OCI-LY1 (cell line): Measurements from ENCODE around the gene GRK2.

Source experiments
- H2AFZ ChIP-seq: fragments of 200-600 bp; sonication (generic), shearing (Covaris generic); 2 replicates; pipeline ENCODE4 v1.6.0; 2014; ENCODE audit warnings: antibody characterized with exemption, mild to moderate bottlenecking, low read length
- H3F3A ChIP-seq: fragments of 200-600 bp; sonication (generic), shearing (Covaris generic); 2 replicates; pipeline ENCODE4 v1.6.0; 2014; ENCODE audit warnings: mild to moderate bottlenecking, antibody characterized with exemption, low read length, moderate library complexity; ENCODE audit not compliant: insufficient read depth
- H3K27ac ChIP-seq: fragments of 200-600 bp; sonication (generic); 2 replicates; pipeline ENCODE4 v1.5.1; 2014; ENCODE audit warnings: low read length, mixed run types, mild to moderate bottlenecking, low read depth; ENCODE audit not compliant: poor library complexity, severe bottlenecking
- H3K27me3 ChIP-seq: fragments of 200-600 bp; sonication (generic); 2 replicates; pipeline ENCODE4 v1.6.0; 2014; ENCODE audit warnings: antibody characterized with exemption, mild to moderate bottlenecking, low read length, moderate library complexity; ENCODE audit not compliant: insufficient read depth
- H3K36me3 ChIP-seq: fragments of 200-600 bp; sonication (generic); 2 replicates; pipeline ENCODE4 v1.6.1; 2014; ENCODE audit warnings: mild to moderate bottlenecking, antibody characterized with exemption, low read length, moderate library complexity, mixed read lengths; ENCODE audit not compliant: insufficient read depth
- H3K4me1 ChIP-seq: fragments of 200-600 bp; sonication (generic); 2 replicates; pipeline ENCODE4 v1.5.1; 2014; ENCODE audit warnings: mild to moderate bottlenecking, low read length, moderate library complexity; ENCODE audit not compliant: insufficient read depth, severe bottlenecking
- H3K4me2 ChIP-seq: fragments of 200-600 bp; sonication (generic), shearing (Covaris generic); 2 replicates; pipeline ENCODE4 v1.6.1; 2014; ENCODE audit warnings: low read length
- H3K4me3 ChIP-seq: fragments of 200-600 bp; sonication (generic); 2 replicates; pipeline ENCODE4 v1.5.1; 2014; ENCODE audit warnings: low read length, low read depth, mild to moderate bottlenecking, mixed read lengths; ENCODE audit not compliant: poor library complexity, severe bottlenecking
- H3K79me2 ChIP-seq: fragments of 200-600 bp; shearing (Covaris generic); 2 replicates; pipeline ENCODE4 v1.6.1; 2016; ENCODE audit warnings: mixed run types, low read length, mixed read lengths; ENCODE audit not compliant: insufficient read depth
- H3K9ac ChIP-seq: fragments of 200-600 bp; sonication (generic), shearing (Covaris generic); 2 replicates; pipeline ENCODE4 v1.6.1; 2014; ENCODE audit warnings: mild to moderate bottlenecking, low read length, mixed read lengths
- H3K9me2 ChIP-seq: fragments of 200-600 bp; sonication (generic), shearing (Covaris generic); 2 replicates; pipeline ENCODE4 v1.6.1; 2014; ENCODE audit warnings: low read depth, mild to moderate bottlenecking, low read length, mixed read lengths
- H3K9me3 ChIP-seq: fragments of 200-600 bp; shearing (Covaris generic); 2 replicates; pipeline ENCODE4 v1.6.1; 2014; ENCODE audit warnings: low read length, mixed read lengths
- H4K20me1 ChIP-seq: fragments of 200-600 bp; sonication (generic), shearing (Covaris generic); 2 replicates; pipeline ENCODE4 v1.6.0; 2016; ENCODE audit warnings: mild to moderate bottlenecking, low read length; ENCODE audit not compliant: insufficient read depth
- CTCF ChIP-seq: fragments of 200-600 bp; sonication (generic), shearing (Covaris generic); IDR thresholded peaks from 2 replicates; pipeline ENCODE4 v1.5.1; 2017; ENCODE audit warnings: mild to moderate bottlenecking, antibody characterized with exemption, low read length, moderate library complexity, mixed read lengths
- EZH2 ChIP-seq: fragments of 200-600 bp; sonication (generic), shearing (Covaris generic); IDR thresholded peaks from 2 replicates; pipeline ENCODE4 v1.8.0; 2017; ENCODE audit warnings: borderline replicate concordance, mixed run types, mild to moderate bottlenecking, antibody characterized with exemption, low read length, moderate library complexity, mixed read lengths

Gene GRK2

GRCh38 chr11:67278135-67278938 is 12.1 kb downstream of the GRK2 start:
- Histone ChIP-seq H3K36me3 (peaks cover 75% of the 10 kb centered on the region), H3K27me3 (no peaks in the 10 kb centered on the region), H3F3A (no peaks in the 10 kb centered on the region), H2AFZ (no peak overlapping the region), H3K79me2 (peaks cover 12% of the 10 kb centered on the region), H3K27ac (peak overlapping the region; percentile 98), H3K9me3 (no peaks in the 10 kb centered on the region), H3K4me1 (peaks cover 53% of the 10 kb centered on the region), H3K4me3 (peak overlapping the region; percentile 50), H3K9me2 (no peaks in the 10 kb centered on the region), H3K4me2 (peak overlapping the region; percentile 75), H3K9ac (peak overlapping the region; percentile 78), H4K20me1 (no peaks in the 10 kb centered on the region)
- TF ChIP-seq CTCF = no peak
- TF ChIP-seq EZH2 = no peak

GRCh38 chr11:67278939-67279588 is 12.8 kb downstream of the GRK2 start:
- Histone ChIP-seq H4K20me1 (no peaks in the 10 kb centered on the region), H3K79me2 (peaks cover 7% of the 10 kb centered on the region; the same call in 1 of the 2 replicates), H3K4me2 (no peak overlapping the region), H2AFZ (no peak overlapping the region), H3K36me3 (peaks cover 82% of the 10 kb centered on the region), H3K4me3 (no peak overlapping the region), H3K4me1 (peaks cover 45% of the 10 kb centered on the region), H3K27ac (peak overlapping the region; percentile 98), H3K9ac (peak overlapping the region; percentile 78; the same call in 1 of the 2 replicates), H3F3A (no peaks in the 10 kb centered on the region), H3K9me3 (no peaks in the 10 kb centered on the region), H3K9me2 (no peaks in the 10 kb centered on the region), H3K27me3 (no peaks in the 10 kb centered on the region)
- TF ChIP-seq CTCF (no peak), EZH2 (no peak)

- Histone ChIP-seq H3K27me3 (no peaks in the 10 kb centered on the region), H3K4me3 (no peak overlapping the region), H3K4me2 (no peak overlapping the region), H3K79me2 (peaks cover 3% of the 10 kb centered on the region; the same call in 1 of the 2 replicates), H4K20me1 (no peaks in the 10 kb centered on the region), H3K9me3 (no peaks in the 10 kb centered on the region), H3K4me1 (peaks cover 38% of the 10 kb centered on the region), H2AFZ (no peak overlapping the region), H3K9me2 (no peaks in the 10 kb centered on the region), H3K36me3 (peaks cover 86% of the 10 kb centered on the region), H3K27ac (no peak overlapping the region), H3F3A (no peaks in the 10 kb centered on the region), H3K9ac (no peak overlapping the region)
- TF ChIP-seq CTCF (no peak), EZH2 (no peak)
Measured at GRCh38 chr11:67279589-67280340, 13.5 kb downstream of the GRK2 start.
